H1 (cell line): ENCODE data around the gene KIF26B.

ENCODE experiments used
- CTCF ChIP-seq, 3 experiments: IDR thresholded peaks; 1 replicate in 2 of 3; 2 replicates in 1 of 3; pipeline versions ENCODE4 v1.5.1 to v1.6.1; 2011; ENCODE audit warnings: low read length in 3 of 3, mild to moderate bottlenecking in 3 of 3, inconsistent platforms in 2 of 3, low read depth in 1 of 3, moderate library complexity in 1 of 3; ENCODE audit not compliant: insufficient read depth in 1 of 3; ENCODE audit errors: control extremely low read depth in 1 of 3
- EZH2 ChIP-seq: fragments of 200-600 bp; sonication (generic); IDR thresholded peaks from 2 replicates; pipeline ENCODE4 v1.7.1; 2012; ENCODE audit warnings: low read depth, mild to moderate bottlenecking, moderate library complexity, low read length, inconsistent platforms; ENCODE audit not compliant: severe bottlenecking
- POLR2A ChIP-seq, 2 experiments: IDR thresholded peaks; 1 replicate in 1 of 2; 2 replicates in 1 of 2; pipeline ENCODE4 v1.6.1; 2011; ENCODE audit warnings: low read depth in 2 of 2, low read length in 2 of 2, mild to moderate bottlenecking in 2 of 2; ENCODE audit errors: control extremely low read depth in 1 of 2
- TAF1 ChIP-seq: IDR thresholded peaks from 2 replicates; pipeline ENCODE4 v1.6.1; 2011; ENCODE audit warnings: mild to moderate bottlenecking, low read depth, low read length
- YY1 ChIP-seq: IDR thresholded peaks from 2 replicates; pipeline ENCODE4 v1.6.1; 2011; ENCODE audit warnings: low read depth, mild to moderate bottlenecking, low read length

- TF ChIP-seq YY1: no peak
- no peak for TF ChIP-seq TAF1
- no peak for TF ChIP-seq CTCF (IDR thresholded peaks at IDR 0.05; ENCODE audit: control extremely low read depth in 1 of 3, insufficient read depth in 1 of 3, low read depth in 1 of 3, low read length in 3 of 3)
- no peak for TF ChIP-seq EZH2
- no peak for TF ChIP-seq POLR2A (IDR thresholded peaks at IDR 0.05; ENCODE audit: control extremely low read depth in 1 of 2, low read depth in 2 of 2, low read length in 2 of 2)
Observed at GRCh38 chr1:245131026-245131393, 23.8 kb upstream of the KIF26B start.
